Forelimb muscle (tissue), 1 donor: Measurements from ENCODE around the gene GPC5. TPM values are rescaled to one million over a fixed set of nuclear protein-coding genes. Genes with fewer than 3 reads are reported as not detected.
"Not testable (repeated sequence)": the region's sequence is repeated elsewhere in the genome, so short reads cannot be mapped to it uniquely, and the experiment has no call there.

ENCODE experiments used
- DNase-seq: peaks from one replicate; pipeline ENCODE4 v3.0.0-alpha.2; 2013; ENCODE audit warnings: low read depth
- polyA plus RNA-seq: library from polyadenylated mRNA; unstranded; fragments of 120-200 nt; gene quantifications from one replicate; pipeline ENCODE4 v1.2.1, GENCODE V29; 2013; ENCODE audit not compliant: insufficient read length

Gene GPC5
- polyA plus RNA-seq, 1 donor: 0.57 TPM

- DNase-seq: no peak
Measured at GRCh38 chr13:91368676-91369440, 29.6 kb upstream of the GPC5 start.

DNA sequence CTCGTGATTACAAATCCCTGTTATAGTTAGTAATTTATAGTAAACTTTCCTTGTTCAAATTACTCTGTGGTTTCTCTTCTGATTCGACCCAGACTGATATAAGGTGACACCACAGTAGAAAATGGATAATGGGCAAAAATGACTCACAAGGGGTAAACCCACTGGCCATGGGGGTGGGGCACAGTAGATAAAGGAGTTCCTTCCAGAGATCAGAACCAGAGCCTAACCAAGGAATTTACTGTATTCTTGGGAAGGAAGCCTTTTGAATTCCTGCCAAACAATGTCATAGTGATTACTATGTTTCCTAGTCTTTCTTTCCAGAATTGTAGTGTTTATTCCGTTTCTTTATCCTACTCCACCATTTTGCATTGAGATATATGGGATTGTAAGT lies 29.0 kb upstream of the GPC5 start:
- DNase-seq: no peak

GRCh38 chr13:91370501-91370900 lies 27.9 kb upstream of the GPC5 start:
- DNase-seq: no peak

DNA sequence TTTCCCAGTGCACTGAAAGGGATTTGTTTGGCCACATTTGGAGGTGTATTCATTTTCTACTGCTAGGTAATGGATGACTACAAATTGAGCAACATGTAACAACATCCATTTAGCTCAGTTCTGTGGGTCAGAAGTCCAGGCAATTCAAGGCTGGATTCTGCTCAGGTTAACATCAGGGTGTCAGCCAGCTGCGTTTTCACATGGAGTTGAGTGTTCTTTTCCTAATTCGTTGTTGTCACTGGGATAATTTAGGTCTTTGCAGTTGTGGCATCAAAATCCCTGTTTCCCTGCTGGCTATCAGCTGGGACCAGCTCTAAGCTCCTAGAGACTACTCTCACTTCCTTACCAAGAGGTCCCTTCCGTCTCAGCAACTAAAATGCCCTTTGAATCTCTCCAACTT lies 25.5 kb upstream of the GPC5 start:
- no peak for DNase-seq

DNA sequence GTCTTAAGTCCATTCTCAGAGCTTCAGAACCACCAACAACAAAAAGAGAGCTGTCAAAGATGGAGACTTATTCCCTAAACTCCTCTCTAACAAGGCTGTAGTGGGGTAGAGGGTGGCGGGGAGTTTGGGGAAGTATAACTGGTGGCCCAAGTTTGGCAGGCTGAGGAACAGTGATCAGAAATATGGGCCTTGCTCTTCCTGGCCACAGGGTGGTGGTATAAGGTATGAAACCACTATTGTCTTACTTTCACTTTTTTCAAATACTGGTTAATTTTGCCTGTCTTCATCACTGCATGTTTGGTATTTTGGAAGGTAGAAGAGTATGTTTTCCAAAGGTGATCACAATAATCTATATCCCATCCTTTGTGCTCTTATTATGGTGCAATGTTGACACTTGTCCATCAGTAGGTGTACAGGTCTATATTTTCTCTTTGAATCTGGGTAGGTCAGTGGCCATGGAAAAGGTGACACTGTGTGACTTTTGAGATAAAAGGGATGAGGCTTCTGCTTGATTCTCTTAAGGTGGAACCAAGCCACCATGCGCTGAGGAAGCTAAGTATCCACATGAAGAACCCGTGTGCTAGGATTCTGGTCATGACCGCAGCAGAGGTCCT lies 23.2 kb upstream of the GPC5 start:
- no peak for DNase-seq

- no peak for DNase-seq
Measured at GRCh38 chr13:91381371-91381770, 17.1 kb upstream of the GPC5 start.

- DNase-seq: no peak
Measured at GRCh38 chr13:91383836-91384235, 14.6 kb upstream of the GPC5 start.

- DNase-seq: no peak
Measured at GRCh38 chr13:91384896-91385295, 13.5 kb upstream of the GPC5 start.

GRCh38 chr13:91389186-91389585 lies 9.2 kb upstream of the GPC5 start:
- no peak for DNase-seq

DNA sequence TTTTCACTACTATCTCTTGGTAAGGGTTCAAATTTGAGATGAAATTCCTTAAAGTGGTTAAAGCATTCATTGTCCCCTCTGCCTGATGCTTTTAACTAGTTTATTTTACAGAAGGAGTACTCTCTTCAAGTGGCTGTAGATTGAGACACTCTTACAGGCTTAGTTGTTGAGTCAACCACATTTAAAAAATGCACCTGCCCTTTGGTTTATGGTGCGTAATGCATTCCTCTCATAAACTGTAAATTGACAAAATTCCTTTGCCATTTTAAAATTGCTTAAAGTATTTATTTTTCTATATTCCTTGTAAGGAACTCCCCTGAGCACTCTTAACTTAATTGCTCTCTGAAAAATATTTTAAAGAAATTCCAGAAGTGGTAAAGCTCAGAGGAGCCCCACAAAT lies 826 bp upstream of the GPC5 start:
- no peak for DNase-seq

- no peak for DNase-seq
Measured at GRCh38 chr13:91399189-91400062, 1.0 kb downstream of the GPC5 start.

- DNase-seq: no peak
Measured at GRCh38 chr13:91400063-91400399, 1.6 kb downstream of the GPC5 start.

DNA sequence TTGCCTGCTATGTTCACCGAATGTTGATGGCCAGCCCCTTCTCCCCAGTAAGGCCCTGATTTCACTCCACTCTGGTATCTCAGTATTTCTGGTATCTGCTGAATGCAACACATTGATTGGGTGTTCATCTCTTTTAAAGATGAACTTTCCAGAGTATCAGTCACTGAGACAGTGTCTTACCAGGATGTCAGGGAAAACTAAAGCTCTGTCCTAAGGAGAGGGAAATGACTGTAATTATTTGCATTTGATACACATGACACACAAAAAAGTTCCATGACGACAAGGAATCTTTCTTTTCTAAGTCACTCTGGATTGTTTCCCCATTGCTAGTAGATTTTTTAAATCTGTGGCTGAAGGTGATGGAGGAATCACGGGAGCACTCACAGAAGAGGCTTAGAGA lies 2.2 kb downstream of the GPC5 start:
- no peak for DNase-seq

DNA sequence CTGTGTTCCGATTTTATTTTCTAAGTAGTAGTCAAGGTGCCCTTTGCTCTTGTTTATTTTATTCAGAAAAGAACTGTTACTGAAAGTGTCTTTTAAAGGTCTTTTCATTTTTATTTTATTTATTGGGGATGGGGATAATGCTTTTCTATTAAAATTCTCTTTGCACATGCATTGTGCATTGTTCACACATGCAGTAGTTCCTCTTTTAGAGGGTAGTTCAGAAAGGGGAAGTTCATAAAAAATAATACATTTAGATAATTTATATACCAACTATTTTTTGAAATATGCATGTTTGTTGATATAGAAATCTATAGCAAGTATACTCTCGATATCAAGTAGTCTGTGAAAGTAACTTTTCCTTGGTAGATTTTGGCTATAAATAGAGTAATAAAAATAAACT lies 3.5 kb downstream of the GPC5 start:
- DNase-seq: no peak

GRCh38 chr13:91405240-91405639 lies 6.8 kb downstream of the GPC5 start:
- no peak for DNase-seq

GRCh38 chr13:91406619-91407018 lies 8.2 kb downstream of the GPC5 start:
- DNase-seq: no peak

DNA sequence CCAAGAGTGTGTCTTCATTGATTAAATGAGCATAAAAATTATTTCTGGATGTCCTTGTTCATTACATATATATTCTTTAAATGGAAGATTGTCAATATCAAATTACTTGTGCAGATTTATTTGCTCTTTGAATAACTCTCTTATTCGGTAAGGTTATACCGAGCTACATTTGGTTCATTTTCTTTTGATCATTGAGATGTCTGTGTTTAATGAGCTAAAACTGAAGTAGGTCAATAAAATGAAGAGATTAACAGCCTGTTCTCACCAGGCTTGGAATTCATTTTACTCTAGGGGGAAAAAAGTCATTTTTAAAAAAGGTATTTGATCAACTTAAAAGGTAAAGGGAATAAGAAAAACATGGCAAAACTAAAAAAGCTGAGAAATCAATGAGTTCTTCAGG lies 10.6 kb downstream of the GPC5 start:
- no peak for DNase-seq

- not testable (repeated sequence) for DNase-seq
Measured at GRCh38 chr13:91416579-91416978, 18.2 kb downstream of the GPC5 start.

DNA sequence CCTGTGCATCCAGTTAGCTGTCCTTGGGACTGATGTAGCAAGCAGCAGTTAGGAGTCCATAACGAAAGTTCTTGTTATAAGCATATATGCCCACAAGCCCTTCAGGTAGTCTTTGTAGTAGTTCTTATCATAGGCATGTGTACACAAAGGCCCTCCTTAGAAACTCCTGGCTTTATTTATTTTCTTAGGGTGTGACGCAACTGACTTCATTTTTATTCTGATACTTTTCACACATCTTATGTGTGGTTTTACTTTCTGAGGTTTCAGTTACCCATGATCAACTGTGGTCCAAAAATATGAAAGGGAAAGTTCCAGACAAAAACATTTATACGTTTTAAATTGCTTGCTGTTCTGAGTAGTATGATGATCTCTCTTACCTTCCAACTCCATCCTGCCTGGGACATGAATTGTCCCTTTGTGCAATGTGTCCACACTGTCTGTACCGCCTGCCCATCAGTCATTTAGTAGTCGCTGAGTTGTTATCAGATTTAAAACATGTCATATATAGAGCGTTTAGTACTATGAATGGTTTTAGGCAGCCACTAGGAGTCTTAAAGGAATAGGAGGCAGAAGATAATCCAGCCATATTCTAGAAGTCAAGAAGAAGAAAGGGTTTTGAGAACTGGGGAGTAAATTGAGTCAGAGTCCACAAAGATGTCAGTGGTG lies 19.4 kb downstream of the GPC5 start:
- no peak for DNase-seq

DNA sequence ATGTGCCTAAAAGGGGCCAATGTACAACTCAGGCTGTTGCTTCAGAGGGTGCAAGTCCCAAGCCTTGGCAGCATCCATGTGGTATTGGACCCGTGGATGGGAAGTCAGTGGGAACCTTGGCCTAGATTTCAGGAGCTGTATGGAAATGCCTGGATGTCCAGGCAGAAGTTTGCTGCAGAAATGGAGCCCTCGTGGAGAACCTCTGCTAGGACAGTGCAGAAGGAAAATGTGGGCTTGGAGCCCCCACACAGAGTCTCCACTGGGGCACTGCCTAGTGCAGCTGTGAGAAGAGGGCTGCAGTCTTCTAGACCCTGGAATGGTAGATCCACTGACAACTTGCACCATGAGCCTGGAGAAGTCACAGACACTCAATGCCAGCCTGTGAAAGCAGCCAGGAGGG lies 28.5 kb downstream of the GPC5 start:
- DNase-seq: no peak

DNA sequence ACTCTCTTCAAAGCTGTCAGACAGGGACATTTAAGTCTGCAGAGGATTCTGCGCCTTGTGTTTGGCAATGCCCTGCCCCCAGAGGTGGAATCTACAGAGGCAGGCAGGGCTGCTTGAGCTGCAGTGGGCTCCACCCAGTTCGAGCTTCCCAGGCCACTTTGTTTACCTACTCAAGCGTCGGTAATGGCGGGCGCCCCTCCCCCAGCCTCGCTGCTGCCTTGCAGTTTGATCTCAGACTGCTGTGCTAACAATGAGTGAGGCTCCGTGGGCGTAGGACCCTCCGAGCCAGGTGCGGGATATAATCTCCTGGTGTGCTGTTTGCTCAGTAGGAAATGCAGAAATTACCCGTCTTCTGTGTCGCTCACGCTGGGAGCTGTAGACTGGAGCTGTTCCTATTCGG lies 40.3 kb downstream of the GPC5 start:
- not testable (repeated sequence) for DNase-seq

- DNase-seq: no peak
Measured at GRCh38 chr13:91450913-91451312, 52.5 kb downstream of the GPC5 start.
